C4-2B (cell line): Measurements from ENCODE around the gene TUBGCP5.
"Not testable (repeated sequence)": the region's sequence is repeated elsewhere in the genome, so short reads cannot be mapped to it uniquely, and the experiment has no call there.

ENCODE experiments used
- H3K27ac ChIP-seq: fragments of 450-650 bp; 2 replicates; pipeline ENCODE4 v1.5.1; 2017
- CTCF ChIP-seq: fragments of 450-650 bp; conservative IDR thresholded peaks from 2 replicates; pipeline ENCODE4 v1.5.1; 2017; ENCODE audit warnings: mild to moderate bottlenecking
- ZFX ChIP-seq: fragments of 450-650 bp; IDR thresholded peaks from 2 replicates; pipeline ENCODE4 v1.6.1; 2017

Gene TUBGCP5

GRCh38 chr15:23003736-23004135, 35.6 kb downstream of the TUBGCP5 start:
- no peak overlapping the region for H3K27ac ChIP-seq
- TF ChIP-seq ZFX (no peak), CTCF (no peak)

GRCh38 chr15:23002920-23003319, 36.4 kb downstream of the TUBGCP5 start:
- TF ChIP-seq CTCF (no peak), ZFX (no peak)

GRCh38 chr15:22995795-22996194, 43.6 kb downstream of the TUBGCP5 start:
- TF ChIP-seq ZFX (no peak), CTCF (no peak)
- no peak overlapping the region for H3K27ac ChIP-seq

More at GRCh38 chr15:23002920-23003319, 36.4 kb downstream of the TUBGCP5 start:
- no peak overlapping the region for H3K27ac ChIP-seq

GRCh38 chr15:22992024-22992326, 47.4 kb downstream of the TUBGCP5 start:
- no peak overlapping the region for H3K27ac ChIP-seq
- TF ChIP-seq CTCF (no peak), ZFX (no peak)

- TF ChIP-seq CTCF (no peak), ZFX (no peak)
- no peak overlapping the region for H3K27ac ChIP-seq
Measured at GRCh38 chr15:22989576-22990477, 49.5 kb downstream of the TUBGCP5 start.

- no peak overlapping the region for H3K27ac ChIP-seq
- TF ChIP-seq CTCF (no peak), ZFX (no peak)
Measured at GRCh38 chr15:22988811-22989210, 50.6 kb downstream of the TUBGCP5 start.

- not testable (repeated sequence) for H3K27ac ChIP-seq
Measured at GRCh38 chr15:22981931-22982330, 57.4 kb downstream of the TUBGCP5 start.
